Keratinocyte (primary cell): ENCODE results near the gene LIN9.

Experiments
- EZH2 ChIP-seq: IDR thresholded peaks from one replicate; pipeline ENCODE4 v1.6.1; 2012; ENCODE audit warnings: inconsistent platforms, mild to moderate bottlenecking, low read length, moderate library complexity
- TF ChIP-seq, protein P1 (sequence below), 3 experiments: IDR thresholded peaks in 1 of 3; conservative IDR thresholded peaks in 1 of 3; optimal IDR thresholded peaks in 1 of 3; 2 replicates in 2 of 3; 3 replicates in 1 of 3; pipeline versions ENCODE3 to v1.5.1; 2011; ENCODE audit warnings: low read length in 3 of 3, mild to moderate bottlenecking in 3 of 3, moderate library complexity in 2 of 3, control low read depth in 1 of 3, inconsistent platforms in 1 of 3; ENCODE audit not compliant: insufficient read depth in 2 of 3; ENCODE audit errors: extremely low read depth in 1 of 3

DNA sequence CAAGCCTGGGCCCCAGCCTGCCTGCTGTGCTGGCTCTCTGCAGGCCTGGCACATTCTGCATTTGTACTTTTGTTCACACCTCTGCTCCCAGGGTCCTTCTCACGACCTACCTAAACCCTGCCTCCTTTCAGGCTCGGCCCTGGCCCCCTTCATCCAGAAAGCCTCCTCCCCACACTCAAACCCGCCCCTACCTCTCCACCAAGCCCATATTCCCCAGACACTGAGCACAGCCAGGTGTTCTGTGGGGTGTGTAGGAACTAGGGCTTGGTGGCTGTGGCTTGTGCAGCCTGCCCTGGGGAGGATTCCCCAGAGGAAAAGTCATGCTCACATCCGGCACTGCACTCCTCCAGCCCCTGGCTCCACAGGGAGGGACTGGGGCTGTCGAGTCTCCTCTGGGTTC, 93.7 kb downstream of the LIN9 start:
- TF ChIP-seq, protein P1, sequence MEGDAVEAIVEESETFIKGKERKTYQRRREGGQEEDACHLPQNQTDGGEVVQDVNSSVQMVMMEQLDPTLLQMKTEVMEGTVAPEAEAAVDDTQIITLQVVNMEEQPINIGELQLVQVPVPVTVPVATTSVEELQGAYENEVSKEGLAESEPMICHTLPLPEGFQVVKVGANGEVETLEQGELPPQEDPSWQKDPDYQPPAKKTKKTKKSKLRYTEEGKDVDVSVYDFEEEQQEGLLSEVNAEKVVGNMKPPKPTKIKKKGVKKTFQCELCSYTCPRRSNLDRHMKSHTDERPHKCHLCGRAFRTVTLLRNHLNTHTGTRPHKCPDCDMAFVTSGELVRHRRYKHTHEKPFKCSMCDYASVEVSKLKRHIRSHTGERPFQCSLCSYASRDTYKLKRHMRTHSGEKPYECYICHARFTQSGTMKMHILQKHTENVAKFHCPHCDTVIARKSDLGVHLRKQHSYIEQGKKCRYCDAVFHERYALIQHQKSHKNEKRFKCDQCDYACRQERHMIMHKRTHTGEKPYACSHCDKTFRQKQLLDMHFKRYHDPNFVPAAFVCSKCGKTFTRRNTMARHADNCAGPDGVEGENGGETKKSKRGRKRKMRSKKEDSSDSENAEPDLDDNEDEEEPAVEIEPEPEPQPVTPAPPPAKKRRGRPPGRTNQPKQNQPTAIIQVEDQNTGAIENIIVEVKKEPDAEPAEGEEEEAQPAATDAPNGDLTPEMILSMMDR (optimal IDR thresholded peaks at IDR 0.05 in 1 of 3, IDR thresholded peaks at IDR 0.05 in 1 of 3, conservative IDR thresholded peaks at IDR 0.05 in 1 of 3; ENCODE audit: extremely low read depth in 1 of 3, insufficient read depth in 2 of 3, low read length in 3 of 3) = no peak
- TF ChIP-seq EZH2 = no peak
